Measurements from ENCODE around the gene FIGNL1. TPM values are rescaled to one million over a fixed set of nuclear protein-coding genes. Genes with fewer than 3 reads are reported as not detected.

The FIGNL1 gene
- total and polyA plus RNA-seq, 2 donors (not counting 3 experiments of a cell fraction or from before 2014, with no cell fraction given): 20.8 to 49.3 TPM

DNA sequence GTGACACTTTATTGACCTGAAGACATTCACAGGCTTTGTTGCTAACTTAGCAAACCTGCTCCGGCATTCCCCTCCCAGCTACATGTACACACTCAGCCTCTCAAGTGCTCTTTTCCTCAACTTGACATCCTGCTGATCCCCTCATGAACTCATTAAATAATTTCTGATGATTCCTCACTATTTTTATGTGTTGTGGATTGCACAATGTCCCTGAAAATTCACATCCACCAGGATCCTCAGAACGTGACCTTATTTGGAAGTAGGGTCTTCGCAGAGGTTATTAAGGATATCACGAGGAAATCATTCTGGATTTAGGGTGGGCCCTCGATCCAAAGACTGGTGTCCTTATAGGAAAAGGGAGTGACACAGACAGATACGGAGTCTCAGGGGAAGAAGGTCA is 27.3 kb downstream of the FIGNL1 start:
- dilution Hi-C loops (cut with MboI; ENCODE audit: extremely low pct_ligation_motif_present, low sequenced_read_pairs) (no loop called here), intact Hi-C loops (cut with micrococcal nuclease) (loop anchor here (1.0 kb wide), 1 partner anchor 23 kb away; no protein-coding TSS in a partner anchor)
- H3K27me3 ChIP-seq (ENCODE audit: control insufficient read depth in 2 of 2, insufficient read depth in 2 of 2, low read length in 2 of 2): no peaks in the 10 kb centered on the region
- no peak overlapping the region for H3K9ac ChIP-seq (replicated peaks; ENCODE audit: extremely low read depth, insufficient read depth, low read length)
- no peak overlapping the region for H2AFZ ChIP-seq (ENCODE audit: low read depth, low read length)
- POLR2A ChIA-PET: no interaction called here
- CTCF ChIA-PET: interaction anchor here (0.7 to 1.7 kb wide), 2 partner anchors 20 to 718 kb away, joined by 3 to 5 read pairs; no protein-coding TSS in a partner anchor
- H3K4me2 ChIP-seq (ENCODE audit: insufficient read depth, low read length): peak overlapping the region; percentile 12
- no peak for DNase-seq (ENCODE audit: low read depth, low spot score)
- FAIRE-seq: peak; percentile 28
- no peaks in the 10 kb centered on the region for H3K9me3 ChIP-seq (replicated peaks; ENCODE audit: control insufficient read depth, insufficient read depth, low read length)
- peaks cover 12% of the 10 kb centered on the region for H3K4me1 ChIP-seq (ENCODE audit: control insufficient read depth, extremely low read depth, insufficient read depth, low read length)
- no peaks in the 10 kb centered on the region for H3K79me2 ChIP-seq (ENCODE audit: control insufficient read depth, insufficient read depth, low read length)
- no TSS peak for BruUV-seq (replicated peaks)
- H3K36me3 ChIP-seq (ENCODE audit: control insufficient read depth in 2 of 2, extremely low read depth in 1 of 2, insufficient read depth in 2 of 2, low read length in 2 of 2): no peaks in the 10 kb centered on the region
- no peak overlapping the region for H3K27ac ChIP-seq (ENCODE audit: insufficient read depth, low read depth, low read length)
- no peaks in the 10 kb centered on the region for H3K9me1 ChIP-seq (replicated peaks; ENCODE audit: control insufficient read depth, extremely low read depth, insufficient read depth, low read length)
- no peaks in the 10 kb centered on the region for H4K20me1 ChIP-seq (replicated peaks; ENCODE audit: control insufficient read depth, extremely low read depth, insufficient read depth, low read length)
- no peak overlapping the region for H3K4me3 ChIP-seq (replicated peaks in 1 of 3; ENCODE audit: insufficient read depth in 1 of 3, low read depth in 1 of 3, low read length in 3 of 3)
- TF ChIP-seq POLR2AphosphoS5 (IDR thresholded peaks at IDR 0.05; ENCODE audit: insufficient read depth, low read depth, low read length): no peak
- TF ChIP-seq, protein P1, sequence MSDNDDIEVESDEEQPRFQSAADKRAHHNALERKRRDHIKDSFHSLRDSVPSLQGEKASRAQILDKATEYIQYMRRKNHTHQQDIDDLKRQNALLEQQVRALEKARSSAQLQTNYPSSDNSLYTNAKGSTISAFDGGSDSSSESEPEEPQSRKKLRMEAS (IDR thresholded peaks at IDR 0.05; ENCODE audit: insufficient read depth, insufficient read length): no peak
- no peak for TF ChIP-seq EZH2 (IDR thresholded peaks at IDR 0.05; ENCODE audit: borderline replicate concordance, low read depth, low read length, severe bottlenecking)
- TF ChIP-seq MYC (IDR thresholded peaks at IDR 0.05; ENCODE audit: low read depth, low read length): no peak
- no peak for TF ChIP-seq JUN (IDR thresholded peaks at IDR 0.05; ENCODE audit: borderline replicate concordance, insufficient read depth, insufficient read length, low read depth)
- no peak for TF ChIP-seq CTCF (IDR thresholded peaks at IDR 0.05; ENCODE audit: extremely low read depth in 1 of 2, insufficient read depth in 1 of 2, low read depth in 1 of 2, low read length in 2 of 2)
- TF ChIP-seq FOS (IDR thresholded peaks at IDR 0.05; ENCODE audit: borderline replicate concordance, insufficient read depth, low read length): no peak
- no peak for TF ChIP-seq GATA2 (IDR thresholded peaks at IDR 0.05; ENCODE audit: insufficient read depth, insufficient read length, low read depth, low read length)
- TF ChIP-seq POLR2A (IDR thresholded peaks at IDR 0.05; ENCODE audit: low read depth, low read length): no peak

Data from endothelial cell of umbilical vein (primary cell).